ENCODE data around the gene RNASE1.

DNA sequence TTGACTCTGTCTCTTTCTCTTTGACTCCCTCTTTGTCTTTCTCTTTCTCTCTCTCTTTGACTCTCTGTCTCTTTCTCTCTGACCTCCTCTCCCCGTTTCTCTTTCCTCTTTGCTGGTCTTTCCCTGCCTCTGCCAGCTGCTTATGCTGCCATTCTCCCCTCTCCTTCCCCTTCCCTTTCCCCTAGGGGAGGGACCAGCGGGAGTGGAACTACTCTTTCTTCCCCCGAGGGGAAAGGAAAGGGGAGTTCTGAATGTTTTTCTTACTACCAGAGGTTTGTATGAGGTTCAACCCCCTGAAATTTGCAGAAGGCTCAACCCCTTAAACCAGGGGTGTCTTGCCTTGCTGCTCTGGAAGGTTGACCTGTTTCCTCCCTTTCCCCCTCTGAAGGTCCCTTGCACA is 24.7 kb upstream of the RNASE1 start:
- no peak for TF ChIP-seq POLR2AphosphoS5 (IDR thresholded peaks at IDR 0.05)
- TF ChIP-seq, protein P1, sequence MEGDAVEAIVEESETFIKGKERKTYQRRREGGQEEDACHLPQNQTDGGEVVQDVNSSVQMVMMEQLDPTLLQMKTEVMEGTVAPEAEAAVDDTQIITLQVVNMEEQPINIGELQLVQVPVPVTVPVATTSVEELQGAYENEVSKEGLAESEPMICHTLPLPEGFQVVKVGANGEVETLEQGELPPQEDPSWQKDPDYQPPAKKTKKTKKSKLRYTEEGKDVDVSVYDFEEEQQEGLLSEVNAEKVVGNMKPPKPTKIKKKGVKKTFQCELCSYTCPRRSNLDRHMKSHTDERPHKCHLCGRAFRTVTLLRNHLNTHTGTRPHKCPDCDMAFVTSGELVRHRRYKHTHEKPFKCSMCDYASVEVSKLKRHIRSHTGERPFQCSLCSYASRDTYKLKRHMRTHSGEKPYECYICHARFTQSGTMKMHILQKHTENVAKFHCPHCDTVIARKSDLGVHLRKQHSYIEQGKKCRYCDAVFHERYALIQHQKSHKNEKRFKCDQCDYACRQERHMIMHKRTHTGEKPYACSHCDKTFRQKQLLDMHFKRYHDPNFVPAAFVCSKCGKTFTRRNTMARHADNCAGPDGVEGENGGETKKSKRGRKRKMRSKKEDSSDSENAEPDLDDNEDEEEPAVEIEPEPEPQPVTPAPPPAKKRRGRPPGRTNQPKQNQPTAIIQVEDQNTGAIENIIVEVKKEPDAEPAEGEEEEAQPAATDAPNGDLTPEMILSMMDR (IDR thresholded peaks at IDR 0.05), result no peak

All from breast epithelium (tissue), 3 donors.